WTC11 (cell line): Measurements from ENCODE around the gene GRAMD2B.

Experiments used
- ATF3 ChIP-seq: sonication (generic); formaldehyde crosslinking; conservative IDR thresholded peaks from 2 replicates; pipeline ENCODE4 v1.8.1; 2022; ENCODE audit warnings: mild to moderate bottlenecking, missing genetic modification reagents
- CBFB ChIP-seq: sonication (generic); formaldehyde crosslinking; IDR thresholded peaks from 2 replicates; pipeline ENCODE4 v1.8.1; 2022; ENCODE audit warnings: mild to moderate bottlenecking, low read depth, missing genetic modification reagents
- ELF4 ChIP-seq: sonication (generic); formaldehyde crosslinking; IDR thresholded peaks from 2 replicates; pipeline ENCODE4 v1.8.1; 2022; ENCODE audit warnings: low read depth, mild to moderate bottlenecking, moderate library complexity, missing genetic modification reagents
- ESRRA ChIP-seq: sonication (generic); formaldehyde crosslinking; IDR thresholded peaks from 2 replicates; pipeline ENCODE4 v1.8.1; 2022; ENCODE audit warnings: mild to moderate bottlenecking, missing genetic modification reagents, borderline replicate concordance
- GABPB1 ChIP-seq: sonication (generic); formaldehyde crosslinking; IDR thresholded peaks from 2 replicates; pipeline ENCODE4 v1.8.1; 2023; ENCODE audit warnings: mild to moderate bottlenecking, missing genetic modification reagents
- SP1 ChIP-seq: sonication (generic); formaldehyde crosslinking; conservative IDR thresholded peaks from 2 replicates; pipeline ENCODE4 v1.8.1; 2022; ENCODE audit warnings: missing genetic modification reagents
- USF2 ChIP-seq: sonication (generic); formaldehyde crosslinking; IDR thresholded peaks from 2 replicates; pipeline ENCODE4 v1.8.1; 2023; ENCODE audit warnings: mild to moderate bottlenecking, missing genetic modification reagents, moderate library complexity
- ZNF121 ChIP-seq: sonication (generic); formaldehyde crosslinking; IDR thresholded peaks from 2 replicates; pipeline ENCODE4 v1.8.0; 2023; ENCODE audit warnings: missing genetic modification reagents
- ZNF317 ChIP-seq: sonication (generic); formaldehyde crosslinking; IDR thresholded peaks from 2 replicates; pipeline ENCODE4 v1.8.1; 2023; ENCODE audit warnings: low read depth, mild to moderate bottlenecking, moderate library complexity, missing genetic modification reagents, borderline replicate concordance
- TF ChIP-seq, protein P1 (sequence below): fragments of 200-600 bp; IDR thresholded peaks from 2 replicates; pipeline ENCODE4 v1.8.0; 2022; ENCODE audit warnings: antibody characterized with exemption
- TF ChIP-seq, protein P2 (sequence below): sonication (generic); formaldehyde crosslinking; IDR thresholded peaks from 2 replicates; pipeline ENCODE4 v1.8.0; 2022; ENCODE audit warnings: mild to moderate bottlenecking, missing genetic modification reagents
- TF ChIP-seq, protein P3 (sequence below): sonication (generic); formaldehyde crosslinking; IDR thresholded peaks from 2 replicates; pipeline ENCODE4 v1.8.0; 2022; ENCODE audit warnings: mild to moderate bottlenecking, missing genetic modification reagents

DNA sequence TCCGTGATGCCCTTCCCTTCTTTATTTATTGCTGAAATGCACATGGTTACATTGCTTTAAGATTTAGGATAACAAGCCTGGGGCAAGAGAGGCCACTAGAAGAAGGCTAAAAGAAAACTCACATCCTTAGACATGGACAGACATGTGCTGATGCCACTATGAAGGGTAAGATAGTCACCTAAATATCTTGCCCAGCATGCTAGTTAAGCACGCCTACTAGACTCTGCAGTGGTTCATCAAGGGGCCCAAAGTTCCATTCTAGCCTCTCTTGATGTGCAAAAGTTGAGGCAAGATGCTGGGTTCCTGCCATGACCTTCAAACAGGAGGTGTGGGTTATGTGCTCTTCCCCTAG is 49.3 kb downstream of the GRAMD2B start:
- TF ChIP-seq ZNF121 (CRISPR knock-in tag): no peak
- no peak for TF ChIP-seq USF2
- no peak for TF ChIP-seq ELF4 (CRISPR knock-in tag)
- no peak for TF ChIP-seq ZNF317 (CRISPR knock-in tag)
- TF ChIP-seq, protein P1, sequence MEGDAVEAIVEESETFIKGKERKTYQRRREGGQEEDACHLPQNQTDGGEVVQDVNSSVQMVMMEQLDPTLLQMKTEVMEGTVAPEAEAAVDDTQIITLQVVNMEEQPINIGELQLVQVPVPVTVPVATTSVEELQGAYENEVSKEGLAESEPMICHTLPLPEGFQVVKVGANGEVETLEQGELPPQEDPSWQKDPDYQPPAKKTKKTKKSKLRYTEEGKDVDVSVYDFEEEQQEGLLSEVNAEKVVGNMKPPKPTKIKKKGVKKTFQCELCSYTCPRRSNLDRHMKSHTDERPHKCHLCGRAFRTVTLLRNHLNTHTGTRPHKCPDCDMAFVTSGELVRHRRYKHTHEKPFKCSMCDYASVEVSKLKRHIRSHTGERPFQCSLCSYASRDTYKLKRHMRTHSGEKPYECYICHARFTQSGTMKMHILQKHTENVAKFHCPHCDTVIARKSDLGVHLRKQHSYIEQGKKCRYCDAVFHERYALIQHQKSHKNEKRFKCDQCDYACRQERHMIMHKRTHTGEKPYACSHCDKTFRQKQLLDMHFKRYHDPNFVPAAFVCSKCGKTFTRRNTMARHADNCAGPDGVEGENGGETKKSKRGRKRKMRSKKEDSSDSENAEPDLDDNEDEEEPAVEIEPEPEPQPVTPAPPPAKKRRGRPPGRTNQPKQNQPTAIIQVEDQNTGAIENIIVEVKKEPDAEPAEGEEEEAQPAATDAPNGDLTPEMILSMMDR: no peak
- no peak for TF ChIP-seq ATF3
- TF ChIP-seq, protein P2, sequence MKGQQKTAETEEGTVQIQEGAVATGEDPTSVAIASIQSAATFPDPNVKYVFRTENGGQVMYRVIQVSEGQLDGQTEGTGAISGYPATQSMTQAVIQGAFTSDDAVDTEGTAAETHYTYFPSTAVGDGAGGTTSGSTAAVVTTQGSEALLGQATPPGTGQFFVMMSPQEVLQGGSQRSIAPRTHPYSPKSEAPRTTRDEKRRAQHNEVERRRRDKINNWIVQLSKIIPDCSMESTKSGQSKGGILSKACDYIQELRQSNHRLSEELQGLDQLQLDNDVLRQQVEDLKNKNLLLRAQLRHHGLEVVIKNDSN (CRISPR knock-in tag): no peak
- TF ChIP-seq SP1 (CRISPR knock-in tag): no peak
- TF ChIP-seq CBFB: no peak
- TF ChIP-seq ESRRA (CRISPR knock-in tag): no peak
- no peak for TF ChIP-seq GABPB1 (CRISPR knock-in tag)
- TF ChIP-seq, protein P3, sequence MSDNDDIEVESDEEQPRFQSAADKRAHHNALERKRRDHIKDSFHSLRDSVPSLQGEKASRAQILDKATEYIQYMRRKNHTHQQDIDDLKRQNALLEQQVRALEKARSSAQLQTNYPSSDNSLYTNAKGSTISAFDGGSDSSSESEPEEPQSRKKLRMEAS (CRISPR knock-in tag): no peak
